B cell (primary cell): ENCODE measurements around the gene FAT3.

Source experiments
- EZH2 ChIP-seq: IDR thresholded peaks from 2 replicates; pipeline ENCODE4 v1.6.1; 2012; ENCODE audit warnings: borderline replicate concordance, low read depth, mild to moderate bottlenecking, moderate library complexity, low read length; ENCODE audit not compliant: insufficient read depth, poor library complexity, severe bottlenecking
- TF ChIP-seq, protein P1 (sequence below): fragments of 200-600 bp; IDR thresholded peaks from one replicate; pipeline ENCODE4 v1.8.0; 2022; ENCODE audit warnings: antibody characterized with exemption, mild to moderate bottlenecking

DNA sequence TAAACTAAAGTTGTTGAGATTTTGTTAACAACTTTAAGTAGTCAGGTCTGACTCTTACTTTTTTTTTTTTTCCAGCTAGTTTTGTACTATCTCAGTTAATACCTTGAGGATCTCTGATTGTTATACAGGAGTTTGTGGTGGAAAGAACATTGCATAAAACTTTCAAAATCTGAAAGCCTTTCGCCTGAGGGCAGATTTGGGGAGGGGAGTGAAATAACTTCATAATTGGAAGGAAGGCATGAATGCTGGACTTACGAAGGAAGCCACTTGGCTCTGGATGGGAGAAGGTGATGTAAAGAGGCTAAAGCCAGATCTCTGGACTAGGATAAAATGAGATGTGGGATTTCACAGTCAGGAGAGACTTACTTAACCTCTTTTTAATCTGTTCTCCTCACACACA is 18.2 kb upstream of the FAT3 start:
- TF ChIP-seq EZH2 = no peak
- TF ChIP-seq, protein P1, sequence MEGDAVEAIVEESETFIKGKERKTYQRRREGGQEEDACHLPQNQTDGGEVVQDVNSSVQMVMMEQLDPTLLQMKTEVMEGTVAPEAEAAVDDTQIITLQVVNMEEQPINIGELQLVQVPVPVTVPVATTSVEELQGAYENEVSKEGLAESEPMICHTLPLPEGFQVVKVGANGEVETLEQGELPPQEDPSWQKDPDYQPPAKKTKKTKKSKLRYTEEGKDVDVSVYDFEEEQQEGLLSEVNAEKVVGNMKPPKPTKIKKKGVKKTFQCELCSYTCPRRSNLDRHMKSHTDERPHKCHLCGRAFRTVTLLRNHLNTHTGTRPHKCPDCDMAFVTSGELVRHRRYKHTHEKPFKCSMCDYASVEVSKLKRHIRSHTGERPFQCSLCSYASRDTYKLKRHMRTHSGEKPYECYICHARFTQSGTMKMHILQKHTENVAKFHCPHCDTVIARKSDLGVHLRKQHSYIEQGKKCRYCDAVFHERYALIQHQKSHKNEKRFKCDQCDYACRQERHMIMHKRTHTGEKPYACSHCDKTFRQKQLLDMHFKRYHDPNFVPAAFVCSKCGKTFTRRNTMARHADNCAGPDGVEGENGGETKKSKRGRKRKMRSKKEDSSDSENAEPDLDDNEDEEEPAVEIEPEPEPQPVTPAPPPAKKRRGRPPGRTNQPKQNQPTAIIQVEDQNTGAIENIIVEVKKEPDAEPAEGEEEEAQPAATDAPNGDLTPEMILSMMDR = no peak
